Right cardiac atrium (tissue), 5 donors: ENCODE results near the gene SPEN. TPM values are rescaled to one million over a fixed set of nuclear protein-coding genes. Genes with fewer than 3 reads are reported as not detected.

ENCODE experiments used
- ATAC-seq, 2 donors: fragments of 200-7000 bp; cut with Tn5 transposase; one replicate each; pipeline versions ENCODE4 v1.8.0 to v1.9.1; 2020; ENCODE audit warnings: moderate library complexity in 2 of 2, mild to moderate bottlenecking in 1 of 2
- DNase-seq, 3 donors: peaks; one replicate each; pipeline ENCODE4 v3.0.0-alpha.2; 2020
- H3K27ac ChIP-seq: one replicate; pipeline ENCODE4 v1.5.1; 2013; ENCODE audit warnings: mild to moderate bottlenecking, low read length, control low read depth, moderate library complexity
- H3K27me3 ChIP-seq: one replicate; pipeline ENCODE4 v1.6.1; 2013; ENCODE audit not compliant: control insufficient read depth, insufficient read depth
- H3K4me1 ChIP-seq: one replicate; pipeline ENCODE4 v1.6.1; 2013; ENCODE audit warnings: low read length; ENCODE audit not compliant: control insufficient read depth, insufficient read depth
- H3K4me3 ChIP-seq: one replicate; pipeline ENCODE4 v1.5.1; 2013; ENCODE audit warnings: low read length, control low read depth
- H3K9me3 ChIP-seq: one replicate; pipeline ENCODE4 v1.6.1; 2013; ENCODE audit warnings: low read length; ENCODE audit not compliant: control insufficient read depth
- WGBS: extraction: QIAGEN DNeasy Blood & Tissue Kit; methylation state at CpG from one replicate; pipeline ENCODE4 v1.1.7; 2013; 5-methylcytosine and 5-hydroxymethylcytosine counted together
- intact Hi-C, 4 donors: fragments of 100-400 bp; cut with DNase I; formaldehyde crosslinking; loops; one replicate each; pipeline versions ENCODE4 v1.11.0 to v1.14.0; 2022 to 2023
- polyA plus RNA-seq: library from polyadenylated mRNA; stranded (reverse); fragments of 200-250 nt; gene quantifications from one replicate; pipeline ENCODE4 v1.2.3, GENCODE V29; 2013
- total RNA-seq, 4 donors: library from RNA; stranded (reverse); fragmentation: NEBNext Ultra II Directional; extraction: Animal tissue kit (Norgen Biotek cat#: 25700); gene quantifications; one replicate each; pipeline ENCODE4 v1.2.1, GENCODE V29; 2021
- donor health status: healthy with polysubstance abuse.
- donor health status: DM: no; HTN: yes; CAD: no.
- donor health status: DM: no; HTN: no; CAD: no.
- donor health status: DM: no; HTN: yes; CAD: no; lungs with severe emphysema.
- donor health status: DM: yes; HTN: yes; CAD: no.

The SPEN gene
- total and polyA plus RNA-seq, 5 donors, result 15.2 to 34.2 (median 31.5) TPM

DNA sequence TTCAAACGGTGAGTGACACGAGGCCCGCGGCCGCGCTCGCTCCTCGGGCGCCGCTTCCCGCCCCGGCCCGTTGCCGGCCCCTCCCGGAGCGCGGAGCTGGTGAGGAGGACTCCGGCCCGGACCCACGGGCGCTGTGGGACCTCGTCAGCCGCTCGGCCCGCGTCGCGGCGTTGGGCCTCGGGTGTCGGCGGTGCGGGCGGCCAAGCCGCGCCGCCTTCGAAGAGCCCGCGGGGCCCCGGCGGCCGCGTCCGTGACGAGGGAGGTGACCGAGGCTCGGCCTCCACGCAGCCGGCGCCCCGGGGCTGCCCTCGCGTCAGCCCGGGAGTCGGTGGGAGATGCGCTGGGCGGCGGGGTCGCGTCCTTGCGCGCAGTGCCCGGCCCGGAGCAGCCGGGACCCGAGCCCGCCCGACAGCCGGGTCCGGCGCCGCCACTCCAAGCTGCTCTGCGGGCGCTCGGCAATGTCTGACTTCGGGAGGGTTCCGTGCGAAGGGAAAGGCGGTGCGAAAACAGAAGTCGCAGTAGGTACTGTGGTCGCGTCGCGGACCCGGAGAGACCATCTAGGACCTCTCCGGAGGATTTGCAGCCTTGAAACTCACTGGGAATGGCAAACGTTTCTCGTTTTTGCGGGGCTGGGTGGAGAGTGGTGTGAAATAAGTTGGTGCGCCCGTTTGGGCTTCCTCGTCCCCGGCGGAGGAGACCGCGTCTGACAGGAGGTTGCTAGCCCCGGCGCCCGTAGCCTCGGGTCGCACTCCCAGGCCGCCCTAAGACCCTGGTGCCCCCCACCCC lies 829 bp downstream of the SPEN start:
- Histone ChIP-seq H3K27me3 (no peaks in the 10 kb centered on the region), H3K27ac (peak overlapping the region; percentile 100), H3K4me3 (peak overlapping the region; percentile 100), H3K9me3 (no peaks in the 10 kb centered on the region), H3K4me1 (peaks cover 4% of the 10 kb centered on the region)
- ATAC-seq (peak; percentile 3 to 8), DNase-seq (peak in 2 of 3 donors; percentile 26 to 79)
- intact Hi-C loops, result loop anchor here in 1 of 4 donors (5.0 kb wide), 1 partner anchor 39 kb away; no protein-coding TSS in a partner anchor
- under 1% methylated on average over 104 of the region's 104 CpGs for WGBS

DNA sequence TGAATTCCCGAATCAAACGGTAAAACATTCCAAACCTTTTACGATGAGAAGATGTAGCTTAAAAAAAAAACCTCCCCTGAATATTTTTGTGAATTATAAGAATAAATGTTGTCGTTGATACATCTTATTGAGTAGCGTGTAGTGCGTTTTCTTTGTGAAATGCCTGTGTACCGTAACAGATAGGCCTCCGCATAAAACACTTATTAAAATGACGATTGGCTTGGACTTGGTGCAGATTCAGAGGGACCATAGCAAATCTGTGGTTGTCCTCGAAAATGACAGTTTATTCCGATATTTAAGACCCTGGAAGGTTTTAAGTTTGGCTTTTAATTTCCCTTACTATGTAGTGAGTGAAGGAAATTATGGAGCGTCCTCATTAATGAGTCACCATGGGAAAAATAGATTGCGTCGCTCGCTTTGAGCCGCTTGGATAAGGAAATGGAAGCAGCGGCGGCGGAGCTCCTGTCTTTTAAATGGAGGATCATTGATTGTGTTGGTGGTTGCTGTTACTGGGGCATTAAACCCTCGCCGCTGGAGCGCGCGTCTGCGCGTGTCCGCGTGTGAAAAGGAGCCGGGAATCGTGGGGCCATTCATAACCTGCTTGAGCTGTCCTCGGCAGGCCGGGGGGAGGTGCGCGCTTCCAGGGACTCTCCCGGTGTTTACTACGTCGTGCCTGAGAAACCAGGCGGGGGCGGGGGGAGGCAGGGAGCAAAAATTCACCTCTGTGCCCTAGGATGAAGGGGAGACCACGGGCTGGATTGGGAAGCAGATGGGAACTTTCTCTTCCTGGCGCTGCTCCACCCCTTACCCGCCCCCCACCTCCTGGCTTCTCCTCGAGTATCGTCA lies 1.6 kb downstream of the SPEN start:
- H3K9me3 ChIP-seq, result no peaks in the 10 kb centered on the region
- peak; percentile 82 to 92 (median 92) for DNase-seq
- H3K4me1 ChIP-seq, result peaks cover 4% of the 10 kb centered on the region
- under 1% methylated on average over 44 of the region's 44 CpGs for WGBS
- no peaks in the 10 kb centered on the region for H3K27me3 ChIP-seq
- peak overlapping the region; percentile 100 for H3K4me3 ChIP-seq
- peak overlapping the region; percentile 100 for H3K27ac ChIP-seq
- intact Hi-C loops, result loop anchor here in 1 of 4 donors (5.0 kb wide), 1 partner anchor 38 kb away; no protein-coding TSS in a partner anchor
- ATAC-seq, result peak; percentile 52 to 62

DNA sequence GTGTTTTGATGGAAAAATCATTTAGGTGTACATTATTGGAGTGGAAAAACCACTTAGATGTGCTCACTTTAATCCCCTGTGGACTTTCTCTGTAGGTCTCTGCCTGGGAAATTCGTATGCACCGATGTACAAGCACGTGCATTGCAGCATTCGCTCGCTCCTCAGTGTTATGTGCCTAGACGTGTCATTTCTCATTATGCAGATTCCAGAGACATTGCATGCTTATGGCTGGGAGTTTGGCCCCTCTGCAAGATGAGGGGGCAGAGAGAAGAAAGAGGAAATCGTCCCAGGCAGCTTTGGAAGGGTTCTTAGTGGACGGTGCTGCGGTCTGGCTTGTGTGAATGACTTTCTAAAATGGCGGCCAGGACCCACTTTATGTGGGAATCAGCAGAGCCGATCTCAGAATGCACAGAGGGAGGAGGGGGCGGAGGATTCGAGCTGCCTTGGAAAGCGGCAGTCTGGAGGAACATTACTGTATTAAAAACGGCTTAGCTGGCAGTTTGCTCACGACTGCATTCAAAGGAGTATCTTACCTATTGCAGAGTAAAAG lies 2.3 kb downstream of the SPEN start:
- intact Hi-C loops, result loop anchor here in 1 of 4 donors (5.0 kb wide), 1 partner anchor 37 kb away; no protein-coding TSS in a partner anchor
- H3K4me3 ChIP-seq, result peak overlapping the region; percentile 100
- no peaks in the 10 kb centered on the region for H3K9me3 ChIP-seq
- ATAC-seq, result peak in 1 of 2 donors; percentile 1
- WGBS, result 2% methylated on average over 16 of the region's 16 CpGs
- peaks cover 4% of the 10 kb centered on the region for H3K4me1 ChIP-seq
- H3K27ac ChIP-seq, result peak overlapping the region; percentile 100
- no peaks in the 10 kb centered on the region for H3K27me3 ChIP-seq
- peak in 2 of 3 donors; percentile 27 to 64 for DNase-seq

DNA sequence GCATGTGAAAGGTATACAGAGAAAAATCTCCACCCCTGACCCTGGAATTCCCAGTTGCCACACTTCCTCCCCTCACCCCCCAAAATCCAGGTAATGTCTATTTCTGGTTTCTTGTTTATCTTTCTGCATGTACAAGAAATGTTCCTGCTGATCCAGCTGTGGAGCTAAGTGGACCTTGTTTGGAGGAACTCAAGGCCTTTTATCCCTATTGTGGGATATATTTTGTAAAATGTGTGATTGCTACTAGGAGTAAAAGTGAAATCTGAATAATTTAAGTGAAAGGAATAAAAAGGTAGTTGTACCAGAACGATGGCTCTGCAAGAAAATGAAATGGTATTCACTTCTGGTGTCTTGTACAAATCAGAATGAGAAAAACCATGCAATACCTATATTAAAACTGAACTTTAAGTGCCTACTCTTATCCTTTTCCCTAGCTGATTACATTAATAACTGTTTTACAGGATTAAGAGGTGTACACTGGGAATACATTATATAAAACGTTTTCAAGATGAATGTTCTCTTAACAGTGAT lies 3.0 kb downstream of the SPEN start:
- no peak overlapping the region for H3K4me3 ChIP-seq
- intact Hi-C loops, result no loop called here
- WGBS, result 13% methylated on average over 2 of the region's 2 CpGs
- ATAC-seq (no peak), DNase-seq (no peak)
- H3K9me3 ChIP-seq, result no peaks in the 10 kb centered on the region
- H3K27me3 ChIP-seq, result no peaks in the 10 kb centered on the region
- H3K27ac ChIP-seq, result peak overlapping the region; percentile 25
- H3K4me1 ChIP-seq, result peaks cover 4% of the 10 kb centered on the region

DNA sequence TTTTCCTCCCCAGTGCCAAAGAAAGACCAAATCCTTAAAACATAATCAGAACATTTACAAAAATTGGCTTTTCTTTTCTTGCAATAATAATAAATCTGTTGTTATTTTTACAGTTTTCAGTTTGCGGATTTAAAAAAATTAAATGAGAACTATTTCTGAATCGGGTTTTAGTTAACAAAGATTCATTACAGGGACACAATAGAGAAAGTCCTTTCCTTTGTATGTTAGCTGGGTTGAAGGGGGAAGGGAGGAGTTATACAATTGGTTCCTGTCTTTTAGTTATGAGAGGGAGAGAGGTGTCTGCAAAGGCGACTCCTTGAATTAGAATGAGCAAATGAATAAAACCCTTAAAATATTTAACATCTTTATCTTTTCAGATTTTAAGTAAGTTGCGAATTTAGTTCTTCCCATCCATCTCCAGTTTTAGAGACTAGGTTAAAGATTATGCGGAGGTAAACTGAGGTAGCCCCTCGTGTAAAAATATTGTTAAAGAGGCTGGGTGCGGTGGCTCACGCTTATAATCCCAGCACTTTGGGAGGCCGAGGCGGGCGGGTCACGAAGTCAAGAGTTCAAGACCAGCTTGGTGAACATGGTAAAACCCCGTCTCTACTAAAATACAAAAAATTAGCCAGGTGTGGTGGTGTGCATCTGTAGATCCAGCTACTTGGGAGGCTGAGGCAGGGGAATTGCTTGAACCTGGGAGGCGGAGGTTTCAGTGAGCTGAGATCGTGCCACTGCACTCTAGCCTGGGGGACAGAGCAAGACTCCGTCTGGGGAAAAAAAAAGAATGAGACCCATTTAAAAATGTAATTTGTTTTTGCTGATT lies 3.9 kb downstream of the SPEN start:
- WGBS, result 56% methylated on average over 16 of the region's 16 CpGs
- peaks cover 4% of the 10 kb centered on the region for H3K4me1 ChIP-seq
- no peak for ATAC-seq
- DNase-seq, result no peak
- no peak overlapping the region for H3K4me3 ChIP-seq
- H3K9me3 ChIP-seq, result no peaks in the 10 kb centered on the region
- H3K27me3 ChIP-seq, result no peaks in the 10 kb centered on the region
- intact Hi-C loops, result no loop called here
- peak overlapping the region; percentile 51 for H3K27ac ChIP-seq

DNA sequence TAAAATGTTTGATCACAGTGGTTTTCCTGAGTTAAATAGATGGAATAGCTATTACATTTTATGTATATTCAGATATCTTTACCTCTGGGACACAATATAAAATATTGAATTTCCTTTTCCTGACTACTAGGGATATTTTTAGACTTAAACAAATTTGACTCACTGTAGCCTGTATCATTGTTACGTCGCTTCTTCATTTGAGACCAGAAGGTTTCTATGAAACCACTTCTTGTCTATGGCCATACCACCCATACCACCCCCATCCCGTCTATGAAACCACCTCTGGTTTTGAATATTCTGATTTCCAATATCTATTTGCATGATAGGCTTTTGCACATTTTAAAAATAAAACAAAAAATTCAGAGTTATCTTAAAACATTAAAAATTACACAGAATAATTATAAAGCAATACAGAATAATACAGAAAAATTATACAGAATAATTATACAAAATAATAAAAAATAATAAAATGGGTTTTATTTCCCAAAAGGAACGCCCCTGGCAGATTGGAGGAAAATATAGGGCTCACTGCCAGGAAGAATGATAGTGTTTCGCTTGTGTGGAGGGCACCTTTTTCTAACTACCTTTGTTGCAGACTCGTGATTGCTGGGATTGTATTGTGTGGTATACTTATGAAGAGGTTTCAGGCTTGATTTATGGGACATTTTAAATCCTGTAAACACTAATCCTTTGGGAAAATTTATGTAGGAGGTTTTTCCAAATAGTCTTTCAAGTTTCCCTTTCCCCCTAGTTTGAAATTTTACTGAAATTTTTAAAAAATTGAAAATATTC lies 4.7 kb downstream of the SPEN start:
- H3K9me3 ChIP-seq, result no peaks in the 10 kb centered on the region
- intact Hi-C loops, result no loop called here
- no peaks in the 10 kb centered on the region for H3K27me3 ChIP-seq
- H3K27ac ChIP-seq, result peak overlapping the region; percentile 51
- WGBS, result 29% methylated on average over 6 of the region's 6 CpGs
- H3K4me3 ChIP-seq, result no peak overlapping the region
- ATAC-seq (no peak), DNase-seq (no peak)
- H3K4me1 ChIP-seq, result peaks cover 4% of the 10 kb centered on the region

DNA sequence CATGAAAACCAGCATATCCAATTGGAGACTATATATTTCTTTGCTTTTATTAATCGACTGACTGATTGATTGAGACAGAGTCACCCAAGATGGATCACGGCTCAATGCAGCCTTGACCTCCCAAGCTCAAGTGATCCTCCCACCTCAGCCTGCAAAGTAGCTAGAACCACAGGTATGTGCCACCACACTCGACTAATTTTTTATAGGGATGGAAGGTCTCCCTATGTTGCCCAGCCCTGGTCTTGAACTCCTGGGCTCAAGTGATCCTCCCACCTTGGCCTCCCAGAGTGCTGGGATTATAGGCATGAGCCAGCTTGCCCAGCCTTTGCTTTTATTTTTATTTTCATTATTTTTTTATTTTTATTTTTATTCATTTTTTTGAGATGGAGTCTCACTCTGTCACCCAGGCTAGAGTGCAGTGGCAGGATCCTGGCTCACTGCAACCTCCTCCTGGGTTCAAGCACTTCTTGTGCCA lies 5.4 kb downstream of the SPEN start:
- WGBS, result 93% methylated on average over 3 of the region's 3 CpGs
- H3K9me3 ChIP-seq, result no peaks in the 10 kb centered on the region
- peaks cover 4% of the 10 kb centered on the region for H3K4me1 ChIP-seq
- H3K27me3 ChIP-seq, result no peaks in the 10 kb centered on the region
- intact Hi-C loops, result no loop called here
- H3K27ac ChIP-seq, result no peak overlapping the region
- no peak for DNase-seq
- H3K4me3 ChIP-seq, result no peak overlapping the region
- no peak for ATAC-seq

DNA sequence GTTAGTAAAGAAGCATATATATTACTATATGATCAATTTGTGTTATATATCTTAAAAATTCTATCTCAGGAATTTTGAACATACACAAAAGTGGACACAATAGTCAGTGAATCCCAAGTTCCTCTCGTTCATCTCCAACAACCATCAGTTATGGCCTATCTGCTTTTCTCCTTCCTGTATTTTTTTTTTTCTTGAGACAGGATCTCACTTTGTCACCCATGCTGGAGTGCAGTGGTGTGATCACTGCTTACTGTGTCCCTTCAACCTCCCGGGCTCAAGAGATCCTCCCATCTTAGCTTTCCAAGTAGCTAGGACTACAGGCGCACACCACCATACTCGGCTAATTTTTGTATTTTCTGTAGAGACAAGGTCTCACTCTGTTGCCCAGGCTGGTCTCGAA lies 9.4 kb downstream of the SPEN start:
- H3K4me3 ChIP-seq, result no peak overlapping the region
- H3K27me3 ChIP-seq, result no peaks in the 10 kb centered on the region
- no peaks in the 10 kb centered on the region for H3K9me3 ChIP-seq
- intact Hi-C loops, result no loop called here
- H3K4me1 ChIP-seq, result peaks cover 6% of the 10 kb centered on the region
- no peak overlapping the region for H3K27ac ChIP-seq
- DNase-seq (no peak), ATAC-seq (no peak)
- WGBS, result 92% methylated on average over 5 of the region's 5 CpGs

DNA sequence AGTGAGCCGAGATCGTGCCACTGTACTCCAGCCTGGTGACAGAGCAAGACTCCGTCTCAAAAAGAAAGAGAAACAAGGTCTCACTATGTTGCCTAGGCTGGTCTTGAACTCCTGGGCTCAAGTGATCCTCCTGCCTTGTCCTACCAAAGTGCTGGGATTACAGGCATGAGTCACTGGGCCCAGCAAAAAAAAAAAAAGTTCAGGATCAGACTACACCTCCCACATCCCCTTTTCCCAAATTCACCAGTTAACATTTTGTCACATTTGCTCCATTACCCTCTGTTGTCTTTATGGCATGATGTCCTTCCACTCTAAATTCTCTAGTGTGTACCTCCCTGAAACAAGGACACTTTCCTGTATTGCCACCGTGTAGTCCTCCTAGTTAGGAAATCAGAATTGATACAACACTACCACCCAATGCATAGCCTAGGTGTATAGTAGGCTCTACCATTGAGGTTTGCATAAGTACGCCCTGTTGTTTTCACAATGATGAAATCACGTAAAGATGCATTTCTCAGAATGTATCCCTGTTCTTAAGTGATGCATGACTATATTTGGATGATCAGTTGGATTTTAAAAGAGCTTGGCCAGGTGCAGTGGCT lies 10.7 kb downstream of the SPEN start:
- ATAC-seq (no peak), DNase-seq (no peak)
- Histone ChIP-seq H3K4me1 (peaks cover 5% of the 10 kb centered on the region), H3K4me3 (no peak overlapping the region), H3K27ac (no peak overlapping the region), H3K9me3 (no peaks in the 10 kb centered on the region), H3K27me3 (no peaks in the 10 kb centered on the region)
- 83% methylated on average over 6 of the region's 6 CpGs for WGBS
- intact Hi-C loops, result no loop called here
